OCI-LY3 (cell line): Measurements from ENCODE around the gene STX18.

Experiments used
- EZH2phosphoT487 ChIP-seq: fragments of 200-600 bp; shearing (Covaris generic); IDR thresholded peaks from 2 replicates; pipeline ENCODE4 v1.6.1; 2018; ENCODE audit warnings: antibody characterized with exemption, mixed run types, low read depth
- TF ChIP-seq, protein P1 (sequence below): fragments of 200-600, 300-600 bp; sonication (generic); IDR thresholded peaks from 2 replicates; pipeline ENCODE4 v1.5.1; 2014; ENCODE audit warnings: antibody characterized with exemption, low read length, low read depth

DNA sequence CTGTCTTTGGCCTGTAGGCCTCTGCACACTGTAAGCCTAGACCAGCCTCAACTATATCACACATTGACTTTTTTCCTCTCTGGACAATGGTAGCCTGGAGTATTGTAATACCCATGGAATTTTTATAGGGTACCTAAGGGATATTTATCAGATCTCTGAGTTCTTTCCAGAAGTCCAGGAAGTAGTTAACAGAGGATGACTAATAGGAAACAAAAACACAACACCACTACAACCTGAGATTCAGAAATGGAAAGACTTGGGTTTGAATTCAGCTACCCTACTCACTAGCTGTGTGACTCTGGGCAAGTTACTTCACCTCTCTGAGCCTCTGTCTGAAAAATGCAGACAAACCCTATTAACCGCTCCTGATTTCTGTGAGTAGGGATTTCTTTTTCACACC, 7.7 kb upstream of the STX18 start:
- TF ChIP-seq, protein P1, sequence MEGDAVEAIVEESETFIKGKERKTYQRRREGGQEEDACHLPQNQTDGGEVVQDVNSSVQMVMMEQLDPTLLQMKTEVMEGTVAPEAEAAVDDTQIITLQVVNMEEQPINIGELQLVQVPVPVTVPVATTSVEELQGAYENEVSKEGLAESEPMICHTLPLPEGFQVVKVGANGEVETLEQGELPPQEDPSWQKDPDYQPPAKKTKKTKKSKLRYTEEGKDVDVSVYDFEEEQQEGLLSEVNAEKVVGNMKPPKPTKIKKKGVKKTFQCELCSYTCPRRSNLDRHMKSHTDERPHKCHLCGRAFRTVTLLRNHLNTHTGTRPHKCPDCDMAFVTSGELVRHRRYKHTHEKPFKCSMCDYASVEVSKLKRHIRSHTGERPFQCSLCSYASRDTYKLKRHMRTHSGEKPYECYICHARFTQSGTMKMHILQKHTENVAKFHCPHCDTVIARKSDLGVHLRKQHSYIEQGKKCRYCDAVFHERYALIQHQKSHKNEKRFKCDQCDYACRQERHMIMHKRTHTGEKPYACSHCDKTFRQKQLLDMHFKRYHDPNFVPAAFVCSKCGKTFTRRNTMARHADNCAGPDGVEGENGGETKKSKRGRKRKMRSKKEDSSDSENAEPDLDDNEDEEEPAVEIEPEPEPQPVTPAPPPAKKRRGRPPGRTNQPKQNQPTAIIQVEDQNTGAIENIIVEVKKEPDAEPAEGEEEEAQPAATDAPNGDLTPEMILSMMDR = no peak
- TF ChIP-seq EZH2phosphoT487 = no peak
